ENCODE results near the gene GPS2.
A peak's percentile ranks its signal among the peaks of the same experiment; 100 is the strongest.

GPS2 gene

DNA sequence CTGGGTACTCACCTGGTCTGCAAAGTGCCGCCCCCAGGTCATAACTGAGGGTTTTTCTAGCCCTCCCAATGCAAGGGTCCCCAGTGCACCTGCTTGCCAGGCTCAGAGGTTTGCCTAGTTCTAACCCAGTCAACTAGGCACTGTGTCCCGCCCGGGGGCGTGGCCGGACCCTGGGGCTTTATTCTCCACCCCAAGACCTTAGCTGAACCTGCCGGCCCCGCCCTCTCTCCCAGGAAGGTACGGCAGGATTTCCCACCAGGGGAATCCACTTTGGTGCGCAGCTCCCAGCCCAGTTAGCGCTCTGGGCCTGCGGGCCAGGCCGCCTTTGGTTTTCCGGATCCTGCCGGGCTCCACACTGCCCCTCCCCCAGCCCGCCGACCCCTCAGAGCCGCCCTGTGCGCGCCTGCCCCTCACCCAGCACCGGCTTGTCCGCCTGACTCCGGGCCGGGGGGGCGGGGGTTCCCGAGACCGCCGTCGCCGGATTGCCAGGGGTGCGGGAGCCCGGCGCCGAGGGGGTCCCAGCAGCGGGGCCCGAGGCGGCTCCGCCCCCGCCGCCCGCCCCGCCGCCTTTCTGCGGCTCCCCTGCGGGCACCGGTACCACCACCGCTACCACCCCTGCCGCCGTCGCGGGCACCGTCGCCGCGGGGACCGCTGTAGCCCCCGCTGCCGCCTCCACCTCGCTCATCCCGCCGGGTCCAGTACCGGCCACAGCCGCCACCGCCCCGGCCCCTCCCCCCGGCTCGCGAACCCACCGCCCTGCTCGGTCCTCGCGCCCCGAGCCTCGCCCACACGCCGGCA, 21.1 kb downstream of the GPS2 start:
- Histone ChIP-seq H3K4me1 (ENCODE audit: control insufficient read depth, insufficient read depth, low read depth, low read length) (peaks cover 18% of the 10 kb centered on the region), H2AFZ (ENCODE audit: low read depth, low read length) (no peak overlapping the region), H3K18ac (ENCODE audit: low read depth in 1 of 2, low read length in 2 of 2) (no peak overlapping the region), H3K14ac (ENCODE audit: low read length in 2 of 2) (no peak overlapping the region), H2BK12ac (ENCODE audit: low read length in 2 of 2) (no peak overlapping the region), H3K4ac (ENCODE audit: low read depth in 1 of 2, low read length in 2 of 2) (no peak overlapping the region), H2BK15ac (ENCODE audit: low read depth, poor library complexity, severe bottlenecking) (no peak overlapping the region), H2AK5ac (ENCODE audit: low read length, severe bottlenecking) (no peak overlapping the region), H4K91ac (ENCODE audit: low read length) (no peak overlapping the region), H4K8ac (ENCODE audit: low read length) (no peak overlapping the region), H2BK5ac (ENCODE audit: low read depth, low read length, poor library complexity, severe bottlenecking) (no peak overlapping the region), H3K27me3 (ENCODE audit: control insufficient read depth in 1 of 2, insufficient read depth in 1 of 2, low read length in 2 of 2) (peaks cover 58 to 63% of the 10 kb centered on the region in 2 experiments), H3K4me3 (ENCODE audit: insufficient read depth in 1 of 2, low read depth in 1 of 2, low read length in 2 of 2) (no peak overlapping the region), H3K79me1 (replicated peaks; ENCODE audit: low read length, poor library complexity, severe bottlenecking) (no peaks in the 10 kb centered on the region), H2BK120ac (ENCODE audit: low read depth, low read length) (no peak overlapping the region), H3K36me3 (ENCODE audit: control insufficient read depth in 1 of 2, insufficient read depth in 2 of 2, low read depth in 1 of 2, low read length in 2 of 2) (no peaks in the 10 kb centered on the region), H3K9ac (ENCODE audit: low read length) (no peak overlapping the region), H3K4me2 (ENCODE audit: low read length, poor library complexity, severe bottlenecking) (peak overlapping the region; percentile 48), H3K27ac (ENCODE audit: low read length, poor library complexity, severe bottlenecking) (no peak overlapping the region), H3K23ac (ENCODE audit: low read length in 2 of 2) (no peak overlapping the region), H3K9me3 (ENCODE audit: control insufficient read depth, low read length) (no peaks in the 10 kb centered on the region)
- no peak for DNase-seq
- WGBS = 8% methylated on average over 28 of the region's 75 CpGs

DNA sequence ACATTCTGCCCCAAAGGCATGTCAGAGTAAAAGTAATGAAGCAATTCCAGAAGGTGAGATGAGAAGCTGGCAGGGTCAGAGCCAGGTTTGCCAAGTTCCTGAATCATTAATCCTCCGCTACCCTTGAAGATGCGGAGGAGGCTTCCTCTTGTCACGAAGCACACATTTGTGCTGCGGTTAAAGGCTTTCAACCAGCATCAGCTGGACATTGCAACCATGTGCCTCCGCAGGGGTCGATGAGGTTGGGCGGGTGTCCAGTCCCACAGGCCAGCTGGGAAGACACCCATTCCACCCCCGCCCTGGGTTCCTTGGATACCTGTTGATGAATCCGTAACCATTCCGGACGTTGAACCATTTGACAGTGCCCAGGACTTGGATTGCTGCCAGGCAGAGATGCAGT, 22.0 kb downstream of the GPS2 start:
- Histone ChIP-seq H2BK12ac (ENCODE audit: low read length in 2 of 2) (no peak overlapping the region), H3K79me1 (replicated peaks; ENCODE audit: low read length, poor library complexity, severe bottlenecking) (no peaks in the 10 kb centered on the region), H4K8ac (ENCODE audit: low read length) (no peak overlapping the region), H3K14ac (ENCODE audit: low read length in 2 of 2) (no peak overlapping the region), H3K18ac (ENCODE audit: low read depth in 1 of 2, low read length in 2 of 2) (no peak overlapping the region), H3K4ac (ENCODE audit: low read depth in 1 of 2, low read length in 2 of 2) (no peak overlapping the region), H3K9me3 (ENCODE audit: control insufficient read depth, low read length) (no peaks in the 10 kb centered on the region), H3K4me1 (ENCODE audit: control insufficient read depth, insufficient read depth, low read depth, low read length) (peaks cover 18% of the 10 kb centered on the region), H3K9ac (ENCODE audit: low read length) (no peak overlapping the region), H3K27me3 (ENCODE audit: control insufficient read depth in 1 of 2, insufficient read depth in 1 of 2, low read length in 2 of 2) (peaks cover 66 to 71% of the 10 kb centered on the region in 2 experiments), H3K27ac (ENCODE audit: low read length, poor library complexity, severe bottlenecking) (no peak overlapping the region), H3K4me3 (ENCODE audit: insufficient read depth in 1 of 2, low read depth in 1 of 2, low read length in 2 of 2) (no peak overlapping the region), H4K91ac (ENCODE audit: low read length) (no peak overlapping the region), H3K36me3 (ENCODE audit: control insufficient read depth in 1 of 2, insufficient read depth in 2 of 2, low read depth in 1 of 2, low read length in 2 of 2) (no peaks in the 10 kb centered on the region), H2BK15ac (ENCODE audit: low read depth, poor library complexity, severe bottlenecking) (no peak overlapping the region), H2AK5ac (ENCODE audit: low read length, severe bottlenecking) (no peak overlapping the region), H3K4me2 (ENCODE audit: low read length, poor library complexity, severe bottlenecking) (no peak overlapping the region), H3K23ac (ENCODE audit: low read length in 2 of 2) (no peak overlapping the region), H2BK5ac (ENCODE audit: low read depth, low read length, poor library complexity, severe bottlenecking) (no peak overlapping the region), H2AFZ (ENCODE audit: low read depth, low read length) (no peak overlapping the region), H2BK120ac (ENCODE audit: low read depth, low read length) (no peak overlapping the region)
- 95% methylated on average over 7 of the region's 11 CpGs for WGBS
- DNase-seq = no peak

DNA sequence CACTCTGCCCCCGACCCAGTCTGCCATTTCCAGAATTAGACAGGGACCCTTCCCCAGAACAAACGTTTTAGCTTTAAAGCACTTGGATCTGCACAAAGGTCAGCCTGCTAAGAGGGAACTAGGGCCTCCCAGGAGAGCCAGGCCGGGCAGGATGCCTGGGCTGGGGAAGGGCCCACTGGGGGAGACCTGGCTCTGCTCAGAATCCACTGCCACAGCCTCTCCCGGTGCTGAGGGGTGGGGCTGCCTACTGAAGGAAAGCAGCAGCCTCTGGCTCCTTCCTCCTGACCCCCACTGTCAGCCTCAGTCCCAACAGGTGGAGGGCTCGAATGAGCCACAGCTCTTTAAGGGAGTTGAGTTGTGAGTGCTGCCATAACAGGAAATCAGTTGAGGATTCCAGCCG, 22.4 kb downstream of the GPS2 start:
- Histone ChIP-seq H2BK120ac (ENCODE audit: low read depth, low read length) (no peak overlapping the region), H3K14ac (ENCODE audit: low read length in 2 of 2) (no peak overlapping the region), H3K4ac (ENCODE audit: low read depth in 1 of 2, low read length in 2 of 2) (no peak overlapping the region), H3K18ac (ENCODE audit: low read depth in 1 of 2, low read length in 2 of 2) (no peak overlapping the region), H3K79me1 (replicated peaks; ENCODE audit: low read length, poor library complexity, severe bottlenecking) (no peaks in the 10 kb centered on the region), H3K4me2 (ENCODE audit: low read length, poor library complexity, severe bottlenecking) (no peak overlapping the region), H2BK12ac (ENCODE audit: low read length in 2 of 2) (no peak overlapping the region), H3K9me3 (ENCODE audit: control insufficient read depth, low read length) (no peaks in the 10 kb centered on the region), H3K23ac (ENCODE audit: low read length in 2 of 2) (no peak overlapping the region), H4K8ac (ENCODE audit: low read length) (no peak overlapping the region), H2BK15ac (ENCODE audit: low read depth, poor library complexity, severe bottlenecking) (no peak overlapping the region), H3K27me3 (ENCODE audit: control insufficient read depth in 1 of 2, insufficient read depth in 1 of 2, low read length in 2 of 2) (peaks cover 70 to 76% of the 10 kb centered on the region in 2 experiments), H3K4me1 (ENCODE audit: control insufficient read depth, insufficient read depth, low read depth, low read length) (peaks cover 18% of the 10 kb centered on the region), H3K36me3 (ENCODE audit: control insufficient read depth in 1 of 2, insufficient read depth in 2 of 2, low read depth in 1 of 2, low read length in 2 of 2) (no peaks in the 10 kb centered on the region), H3K4me3 (ENCODE audit: insufficient read depth in 1 of 2, low read depth in 1 of 2, low read length in 2 of 2) (no peak overlapping the region), H4K91ac (ENCODE audit: low read length) (no peak overlapping the region), H2BK5ac (ENCODE audit: low read depth, low read length, poor library complexity, severe bottlenecking) (no peak overlapping the region), H2AK5ac (ENCODE audit: low read length, severe bottlenecking) (no peak overlapping the region), H3K9ac (ENCODE audit: low read length) (no peak overlapping the region), H3K27ac (ENCODE audit: low read length, poor library complexity, severe bottlenecking) (no peak overlapping the region), H2AFZ (ENCODE audit: low read depth, low read length) (no peak overlapping the region)
- WGBS = 58% methylated on average over 5 of the region's 6 CpGs
- DNase-seq = no peak

GRCh38 chr17:7292194-7292593, 23.0 kb downstream of the GPS2 start:
- H3K23ac ChIP-seq (ENCODE audit: low read length in 2 of 2) = no peak overlapping the region
- H2BK5ac ChIP-seq (ENCODE audit: low read depth, low read length, poor library complexity, severe bottlenecking) = no peak overlapping the region
- H3K27ac ChIP-seq (ENCODE audit: low read length, poor library complexity, severe bottlenecking) = no peak overlapping the region
- no peak overlapping the region for H3K9ac ChIP-seq (ENCODE audit: low read length)
- H3K36me3 ChIP-seq (ENCODE audit: control insufficient read depth in 1 of 2, insufficient read depth in 2 of 2, low read depth in 1 of 2, low read length in 2 of 2) = no peaks in the 10 kb centered on the region
- no peak overlapping the region for H3K4me2 ChIP-seq (ENCODE audit: low read length, poor library complexity, severe bottlenecking)
- no peaks in the 10 kb centered on the region for H3K79me1 ChIP-seq (replicated peaks; ENCODE audit: low read length, poor library complexity, severe bottlenecking)
- peaks cover 18% of the 10 kb centered on the region for H3K4me1 ChIP-seq (ENCODE audit: control insufficient read depth, insufficient read depth, low read depth, low read length)
- H3K4me3 ChIP-seq (ENCODE audit: insufficient read depth in 1 of 2, low read depth in 1 of 2, low read length in 2 of 2) = no peak overlapping the region
- H3K4ac ChIP-seq (ENCODE audit: low read depth in 1 of 2, low read length in 2 of 2) = no peak overlapping the region
- no peak overlapping the region for H2BK120ac ChIP-seq (ENCODE audit: low read depth, low read length)
- no peak overlapping the region for H2BK12ac ChIP-seq (ENCODE audit: low read length in 2 of 2)
- H4K91ac ChIP-seq (ENCODE audit: low read length) = no peak overlapping the region
- peak overlapping the region; percentile 14 for H4K8ac ChIP-seq (ENCODE audit: low read length)
- no peak overlapping the region for H2BK15ac ChIP-seq (ENCODE audit: low read depth, poor library complexity, severe bottlenecking)
- H3K27me3 ChIP-seq (ENCODE audit: control insufficient read depth in 1 of 2, insufficient read depth in 1 of 2, low read length in 2 of 2) = peaks cover 74 to 81% of the 10 kb centered on the region in 2 experiments
- no peak overlapping the region for H2AFZ ChIP-seq (ENCODE audit: low read depth, low read length)
- no peak overlapping the region for H2AK5ac ChIP-seq (ENCODE audit: low read length, severe bottlenecking)
- WGBS = 100% methylated on average over 2 of the region's 2 CpGs
- no peak for DNase-seq
- no peaks in the 10 kb centered on the region for H3K9me3 ChIP-seq (ENCODE audit: control insufficient read depth, low read length)
- no peak overlapping the region for H3K14ac ChIP-seq (ENCODE audit: low read length in 2 of 2)
- H3K18ac ChIP-seq (ENCODE audit: low read depth in 1 of 2, low read length in 2 of 2) = no peak overlapping the region
